Colonic mucosa (tissue), 4 donors: Measurements from ENCODE around the gene KCNS1. TPM values are rescaled to one million over a fixed set of nuclear protein-coding genes. Genes with fewer than 3 reads are reported as not detected.

ENCODE experiments used
- DNase-seq: peaks from one replicate; pipeline ENCODE4 v3.0.0-alpha.2; 2020
- H3K27ac ChIP-seq: fragments of 200-600 bp; one replicate; pipeline ENCODE4 v1.8.0; 2021
- H3K27me3 ChIP-seq: fragments of 200-600 bp; one replicate; pipeline ENCODE4 v1.8.0; 2021
- H3K36me3 ChIP-seq: fragments of 200-600 bp; one replicate; pipeline ENCODE4 v1.8.0; 2021
- H3K4me1 ChIP-seq: fragments of 200-600 bp; one replicate; pipeline ENCODE4 v1.8.0; 2021; ENCODE audit warnings: mild to moderate bottlenecking
- H3K4me3 ChIP-seq: fragments of 200-600 bp; one replicate; pipeline ENCODE4 v1.8.0; 2021
- H3K9ac ChIP-seq, 2 donors: one replicate each; pipeline ENCODE4 v1.7.0; 2013; ENCODE audit warnings: control low read depth in 2 of 2, low read depth in 2 of 2, low read length in 2 of 2
- H3K9me3 ChIP-seq: fragments of 200-600 bp; one replicate; pipeline ENCODE4 v1.8.0; 2021
- CTCF ChIP-seq: fragments of 200-600 bp; IDR thresholded peaks from one replicate; pipeline ENCODE4 v1.8.0; 2022; ENCODE audit warnings: antibody characterized with exemption, mild to moderate bottlenecking
- intact Hi-C: fragments of 100-400 bp; cut with DNase I; formaldehyde crosslinking; loops from one replicate; pipeline ENCODE4 v1.14.1; 2022
- total RNA-seq, 2 donors: library from RNA; stranded (reverse); fragmentation: NEBNext Ultra II Directional in 1 of 2; extraction: Animal tissue kit (Norgen Biotek cat#: 25700) in 1 of 2; gene quantifications; one replicate each; pipeline ENCODE4 v1.2.1, GENCODE V29; 2021
- donor health status: healthy.
- donor health status: DM: no; HTN: no; CAD: no.
- donor health status: DM: no; HTN: no; CAD: no.

KCNS1 gene
- total RNA-seq, 2 donors from 2014 or later, result 0.17 TPM; not detected in 1

GRCh38 chr20:45061244-45061643 lies 39.7 kb downstream of the KCNS1 start:
- Histone ChIP-seq H3K36me3 (no peaks in the 10 kb centered on the region), H3K4me1 (no peaks in the 10 kb centered on the region), H3K27me3 (no peaks in the 10 kb centered on the region), H3K9me3 (no peaks in the 10 kb centered on the region), H3K9ac (no peak overlapping the region), H3K4me3 (no peak overlapping the region), H3K27ac (no peak overlapping the region)
- intact Hi-C loops, result no loop called here
- TF ChIP-seq CTCF, result no peak
- DNase-seq, result no peak

GRCh38 chr20:45060294-45060693 lies 40.6 kb downstream of the KCNS1 start:
- Histone ChIP-seq H3K27ac (no peak overlapping the region), H3K4me3 (no peak overlapping the region), H3K9ac (no peak overlapping the region), H3K9me3 (no peaks in the 10 kb centered on the region), H3K4me1 (no peaks in the 10 kb centered on the region), H3K36me3 (no peaks in the 10 kb centered on the region), H3K27me3 (no peaks in the 10 kb centered on the region)
- TF ChIP-seq CTCF, result no peak
- no peak for DNase-seq
- intact Hi-C loops, result no loop called here

- no peak for TF ChIP-seq CTCF
- Histone ChIP-seq H3K27ac (no peak overlapping the region), H3K9ac (no peak overlapping the region)
Observed at GRCh38 chr20:45059022-45059728, 41.8 kb downstream of the KCNS1 start.

GRCh38 chr20:45058168-45058850 lies 42.6 kb downstream of the KCNS1 start:
- H3K27ac ChIP-seq, result no peak overlapping the region
- H3K9me3 ChIP-seq, result no peaks in the 10 kb centered on the region
- no peak for TF ChIP-seq CTCF
- no peak overlapping the region for H3K4me3 ChIP-seq
- DNase-seq, result no peak
- intact Hi-C loops, result no loop called here
- no peaks in the 10 kb centered on the region for H3K36me3 ChIP-seq
- no peaks in the 10 kb centered on the region for H3K27me3 ChIP-seq
- H3K9ac ChIP-seq, result no peak overlapping the region
- no peaks in the 10 kb centered on the region for H3K4me1 ChIP-seq

More at GRCh38 chr20:45059022-45059728, 41.8 kb downstream of the KCNS1 start:
- Histone ChIP-seq H3K36me3 (no peaks in the 10 kb centered on the region), H3K4me3 (no peak overlapping the region), H3K27me3 (no peaks in the 10 kb centered on the region), H3K9me3 (no peaks in the 10 kb centered on the region), H3K4me1 (no peaks in the 10 kb centered on the region)
- intact Hi-C loops, result no loop called here
- no peak for DNase-seq

- no peak for TF ChIP-seq CTCF
- intact Hi-C loops, result no loop called here
- no peaks in the 10 kb centered on the region for H3K36me3 ChIP-seq
- no peaks in the 10 kb centered on the region for H3K9me3 ChIP-seq
- no peak for DNase-seq
- H3K4me3 ChIP-seq, result no peak overlapping the region
- no peak overlapping the region for H3K9ac ChIP-seq
- H3K4me1 ChIP-seq, result no peaks in the 10 kb centered on the region
- H3K27me3 ChIP-seq, result no peaks in the 10 kb centered on the region
- H3K27ac ChIP-seq, result no peak overlapping the region
Observed at GRCh38 chr20:45056473-45057173, 44.3 kb downstream of the KCNS1 start.
